H9 (cell line): ENCODE data around the gene ECEL1. TPM values are rescaled to one million over a fixed set of nuclear protein-coding genes. Genes with fewer than 3 reads are reported as not detected.

Experiments
- DNase-seq: peaks from one replicate; pipeline ENCODE4 v3.0.0-alpha.2; 2017
- H2AFZ ChIP-seq: one replicate; pipeline ENCODE4 v1.6.1; 2013; ENCODE audit warnings: mild to moderate bottlenecking, low read length, control low read depth, moderate library complexity
- H2AK5ac ChIP-seq: 2 replicates; pipeline ENCODE4 v1.6.1; 2013; ENCODE audit warnings: low read length, control low read depth, mixed read lengths; ENCODE audit not compliant: insufficient read length
- H2BK120ac ChIP-seq: one replicate; pipeline ENCODE4 v1.6.1; 2013; ENCODE audit warnings: low read depth, mild to moderate bottlenecking, low read length, control low read depth, inconsistent platforms; ENCODE audit not compliant: poor library complexity, severe bottlenecking
- H2BK12ac ChIP-seq: 2 replicates; pipeline ENCODE4 v1.6.1; 2013; ENCODE audit warnings: low read length, control low read depth, mixed read lengths, low read depth; ENCODE audit not compliant: insufficient read length
- H2BK15ac ChIP-seq: 2 replicates; pipeline ENCODE4 v1.6.1; 2013; ENCODE audit warnings: low read depth, low read length, control low read depth
- H2BK20ac ChIP-seq: one replicate; pipeline ENCODE4 v1.6.1; 2013; ENCODE audit warnings: low read depth, mild to moderate bottlenecking, low read length, control low read depth, inconsistent platforms; ENCODE audit not compliant: poor library complexity, severe bottlenecking
- H2BK5ac ChIP-seq: 2 replicates; pipeline ENCODE4 v1.6.1; 2013; ENCODE audit warnings: low read length, control low read depth, mixed read lengths; ENCODE audit not compliant: insufficient read length
- H3K14ac ChIP-seq: 2 replicates; pipeline ENCODE4 v1.6.1; 2013; ENCODE audit warnings: low read length, control low read depth; ENCODE audit not compliant: insufficient read depth
- H3K18ac ChIP-seq: 2 replicates; pipeline ENCODE4 v1.6.1; 2013; ENCODE audit warnings: low read depth, mild to moderate bottlenecking, mixed read lengths, low read length, control low read depth; ENCODE audit not compliant: insufficient read length
- H3K23ac ChIP-seq: 2 replicates; pipeline ENCODE4 v1.6.1; 2013; ENCODE audit warnings: low read length, control low read depth, mixed read lengths, low read depth; ENCODE audit not compliant: insufficient read length
- H3K23me2 ChIP-seq: 2 replicates; pipeline ENCODE4 v1.6.1; 2013; ENCODE audit warnings: low read depth, mild to moderate bottlenecking, mixed read lengths, low read length, control low read depth; ENCODE audit not compliant: insufficient read length, poor library complexity, severe bottlenecking
- H3K27ac ChIP-seq: 2 replicates; pipeline ENCODE4 v1.5.1; 2013; ENCODE audit warnings: low read length, control low read depth, mixed read lengths, low read depth; ENCODE audit not compliant: insufficient read length
- H3K27me3 ChIP-seq: 2 replicates; pipeline ENCODE4 v1.6.1; 2013; ENCODE audit warnings: low read length, control low read depth, inconsistent platforms; ENCODE audit not compliant: insufficient read depth
- H3K4ac ChIP-seq: 2 replicates; pipeline ENCODE4 v1.6.1; 2013; ENCODE audit warnings: low read depth, mild to moderate bottlenecking, control low read depth, inconsistent platforms, low read length, moderate library complexity
- H3K4me1 ChIP-seq: 2 replicates; pipeline ENCODE4 v1.6.1; 2013; ENCODE audit warnings: low read length, control low read depth, inconsistent platforms; ENCODE audit not compliant: insufficient read depth
- H3K4me2 ChIP-seq: 2 replicates; pipeline ENCODE4 v1.6.1; 2013; ENCODE audit warnings: low read length, control low read depth, mixed read lengths; ENCODE audit not compliant: insufficient read length, insufficient read depth
- H3K56ac ChIP-seq: 2 replicates; pipeline ENCODE4 v1.6.1; 2013; ENCODE audit warnings: low read depth, mild to moderate bottlenecking, mixed read lengths, low read length, control low read depth; ENCODE audit not compliant: insufficient read length
- H3K79me1 ChIP-seq: 2 replicates; pipeline ENCODE4 v1.6.1; 2013; ENCODE audit warnings: low read depth, mild to moderate bottlenecking, moderate library complexity, low read length, control low read depth, inconsistent platforms; ENCODE audit not compliant: insufficient read depth, poor library complexity, severe bottlenecking
- H3K79me2 ChIP-seq: 2 replicates; pipeline ENCODE4 v1.6.1; 2013; ENCODE audit warnings: low read length, control low read depth, inconsistent platforms; ENCODE audit not compliant: insufficient read depth
- H3K9ac ChIP-seq: 2 replicates; pipeline ENCODE4 v1.6.1; 2013; ENCODE audit warnings: low read length, control low read depth, mixed read lengths; ENCODE audit not compliant: insufficient read length; ENCODE audit errors: extremely low read depth
- H3K9me3 ChIP-seq: one replicate; pipeline ENCODE4 v1.6.1; 2013; ENCODE audit warnings: low read depth, low read length, inconsistent platforms; ENCODE audit not compliant: control insufficient read depth
- H3T11ph ChIP-seq: one replicate; pipeline ENCODE4 v1.6.1; 2013; ENCODE audit warnings: mild to moderate bottlenecking, low read length, control low read depth, inconsistent platforms
- H4K20me1 ChIP-seq: one replicate; pipeline ENCODE4 v1.6.1; 2013; ENCODE audit not compliant: control insufficient read depth, insufficient read length, insufficient read depth
- H4K5ac ChIP-seq: 2 replicates; pipeline ENCODE4 v1.6.1; 2013; ENCODE audit warnings: low read depth, mild to moderate bottlenecking, mixed read lengths, low read length, control low read depth; ENCODE audit not compliant: insufficient read length
- H4K8ac ChIP-seq: replicated peaks from 2 replicates; pipeline ENCODE4 v1.6.1; 2013; ENCODE audit warnings: low read length, control low read depth, mixed read lengths, low read depth; ENCODE audit not compliant: insufficient read length
- H4K91ac ChIP-seq: 2 replicates; pipeline ENCODE4 v1.6.1; 2013; ENCODE audit warnings: low read depth, mild to moderate bottlenecking, moderate library complexity, mixed read lengths, low read length, control low read depth; ENCODE audit not compliant: insufficient read length
- H3K27ac Mint-ChIP-seq, 3 experiments: 2 replicates in 2 of 3; 3 replicates in 1 of 3; pipeline ENCODE4 v1.8.0; 2020 to 2021; ENCODE audit warnings: mixed read lengths in 3 of 3, mild to moderate bottlenecking in 1 of 3, moderate library complexity in 1 of 3
- H3K27me3 Mint-ChIP-seq: 2 replicates; pipeline ENCODE4 v1.8.0; 2021; ENCODE audit warnings: low read depth, mild to moderate bottlenecking, moderate library complexity, mixed read lengths
- H3K36me3 Mint-ChIP-seq, 3 experiments: 2 replicates in 2 of 3; 3 replicates in 1 of 3; pipeline ENCODE4 v1.8.0; 2020 to 2021; ENCODE audit warnings: low read depth in 3 of 3, mixed read lengths in 3 of 3; ENCODE audit not compliant: insufficient read depth in 1 of 3
- H3K4me1 Mint-ChIP-seq, 2 experiments: 2 replicates each; pipeline ENCODE4 v1.8.0; 2020; ENCODE audit warnings: mixed read lengths in 2 of 2
- H3K4me3 Mint-ChIP-seq, 2 experiments: 2 replicates in 1 of 2; 3 replicates in 1 of 2; pipeline ENCODE4 v1.8.0; 2020 to 2021; ENCODE audit warnings: mild to moderate bottlenecking in 2 of 2, mixed read lengths in 2 of 2, moderate library complexity in 1 of 2
- H3K9me3 Mint-ChIP-seq, 2 experiments: 2 replicates in 1 of 2; 3 replicates in 1 of 2; pipeline ENCODE4 v1.8.0; 2020; ENCODE audit warnings: mild to moderate bottlenecking in 2 of 2, mixed read lengths in 2 of 2, moderate library complexity in 1 of 2
- WGBS: extraction: QIAGEN DNeasy Blood & Tissue Kit; methylation state at CpG from one replicate; pipeline ENCODE4 v1.1.7; 2013; ENCODE audit warnings: missing lambda C conversion rate, low lambda C conversion rate, mixed read lengths; ENCODE audit not compliant: insufficient read length; ENCODE audit errors: extremely low coverage; 5-methylcytosine and 5-hydroxymethylcytosine counted together
- total RNA-seq: library from RNA; stranded (reverse); gene quantifications from 2 replicates; pipeline ENCODE4 v1.2.1, GENCODE V29; 2021
- TF ChIP-seq, protein P1 (sequence below): fragments of 200-600 bp; sonication (generic); conservative IDR thresholded peaks from 3 replicates; pipeline ENCODE4 v1.8.0; 2021; ENCODE audit warnings: antibody characterized with exemption, mild to moderate bottlenecking

The ECEL1 gene
- total RNA-seq, 1 experiment from 2014 or later: 8.4 TPM

DNA sequence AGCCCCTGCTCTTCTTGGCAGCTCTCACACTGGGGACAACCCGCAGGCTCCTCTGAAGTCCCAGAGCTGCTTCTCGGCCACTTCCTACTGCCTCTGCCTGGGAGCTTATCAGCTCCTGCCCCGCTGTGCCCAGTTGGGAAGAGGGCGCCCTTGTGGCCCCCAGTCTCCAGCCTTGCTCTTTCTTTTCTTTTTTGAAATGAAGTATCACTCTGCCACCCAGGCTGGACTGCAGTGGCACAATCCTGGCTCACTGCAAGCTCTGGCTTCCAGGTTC, 52.3 kb downstream of the ECEL1 start:
- TF ChIP-seq, protein P1, sequence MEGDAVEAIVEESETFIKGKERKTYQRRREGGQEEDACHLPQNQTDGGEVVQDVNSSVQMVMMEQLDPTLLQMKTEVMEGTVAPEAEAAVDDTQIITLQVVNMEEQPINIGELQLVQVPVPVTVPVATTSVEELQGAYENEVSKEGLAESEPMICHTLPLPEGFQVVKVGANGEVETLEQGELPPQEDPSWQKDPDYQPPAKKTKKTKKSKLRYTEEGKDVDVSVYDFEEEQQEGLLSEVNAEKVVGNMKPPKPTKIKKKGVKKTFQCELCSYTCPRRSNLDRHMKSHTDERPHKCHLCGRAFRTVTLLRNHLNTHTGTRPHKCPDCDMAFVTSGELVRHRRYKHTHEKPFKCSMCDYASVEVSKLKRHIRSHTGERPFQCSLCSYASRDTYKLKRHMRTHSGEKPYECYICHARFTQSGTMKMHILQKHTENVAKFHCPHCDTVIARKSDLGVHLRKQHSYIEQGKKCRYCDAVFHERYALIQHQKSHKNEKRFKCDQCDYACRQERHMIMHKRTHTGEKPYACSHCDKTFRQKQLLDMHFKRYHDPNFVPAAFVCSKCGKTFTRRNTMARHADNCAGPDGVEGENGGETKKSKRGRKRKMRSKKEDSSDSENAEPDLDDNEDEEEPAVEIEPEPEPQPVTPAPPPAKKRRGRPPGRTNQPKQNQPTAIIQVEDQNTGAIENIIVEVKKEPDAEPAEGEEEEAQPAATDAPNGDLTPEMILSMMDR: no peak
- H2BK20ac ChIP-seq: no peak overlapping the region
- H3K4ac ChIP-seq: no peak overlapping the region
- no peaks in the 10 kb centered on the region for H4K20me1 ChIP-seq
- no peak overlapping the region for H3K14ac ChIP-seq
- H2BK15ac ChIP-seq: no peak overlapping the region
- no peak overlapping the region for H3K56ac ChIP-seq
- Mint-ChIP-seq H3K4me3 (no peak overlapping the region; a peak in 1 of 5 replicates), H3K27me3 (no peaks in the 10 kb centered on the region; the same call in none of the 2 replicates), H3K27ac (no peak overlapping the region; a peak in 1 of 7 replicates), H3K9me3 (no peaks in the 10 kb centered on the region; a peak in 1 of 5 replicates), H3K4me1 (peaks cover 19 to 31% of the 10 kb centered on the region in 2 experiments), H3K36me3 (no peaks in the 10 kb centered on the region; a peak in 1 of 7 replicates)
- no peak overlapping the region for H4K91ac ChIP-seq
- H3K27ac ChIP-seq: no peak overlapping the region
- no peak overlapping the region for H4K8ac ChIP-seq
- H3K27me3 ChIP-seq: no peaks in the 10 kb centered on the region; the same call in 1 of the 2 replicates
- no peaks in the 10 kb centered on the region for H3K4me1 ChIP-seq
- H2BK12ac ChIP-seq: no peak overlapping the region
- H3T11ph ChIP-seq: no peak overlapping the region
- no peak overlapping the region for H3K18ac ChIP-seq
- WGBS: no CpG with 5 or more reads among the region's 4 CpGs
- no peak overlapping the region for H3K4me2 ChIP-seq
- no peak overlapping the region for H2AFZ ChIP-seq
- DNase-seq: no peak
- H2AK5ac ChIP-seq: no peak overlapping the region
- no peaks in the 10 kb centered on the region for H3K23me2 ChIP-seq
- H2BK5ac ChIP-seq: no peak overlapping the region
- no peak overlapping the region for H3K9ac ChIP-seq
- H4K5ac ChIP-seq: no peak overlapping the region
- H2BK120ac ChIP-seq: no peak overlapping the region
- H3K9me3 ChIP-seq: no peaks in the 10 kb centered on the region
- H3K79me1 ChIP-seq: no peaks in the 10 kb centered on the region
- H3K23ac ChIP-seq: no peak overlapping the region
- H3K79me2 ChIP-seq: no peaks in the 10 kb centered on the region
